ENCODE measurements around the gene SEC23B.

The SEC23B gene

GRCh38 chr20:18527339-18527738 lies 19.6 kb downstream of the SEC23B start:
- no peak for DNase-seq

DNA sequence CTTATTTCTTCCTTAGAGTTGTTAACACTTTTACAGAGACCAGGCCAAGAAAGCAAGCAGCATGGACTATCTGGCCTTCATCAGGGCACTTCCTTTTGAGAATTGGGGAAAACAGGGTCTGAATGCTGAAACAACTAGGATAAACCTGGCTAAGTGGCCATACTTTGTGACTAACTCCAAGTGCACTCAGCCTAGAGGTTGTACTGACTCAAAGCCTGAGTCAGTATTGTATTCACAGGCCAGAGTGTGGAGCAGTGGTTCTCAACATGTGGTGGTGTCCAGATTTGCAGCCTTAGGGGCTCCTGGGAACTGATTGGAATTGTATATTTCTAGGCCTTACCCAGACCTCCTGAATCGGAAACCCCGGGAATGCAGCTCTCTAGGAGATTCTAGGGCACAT lies 20.1 kb downstream of the SEC23B start:
- no peak for DNase-seq

DNA sequence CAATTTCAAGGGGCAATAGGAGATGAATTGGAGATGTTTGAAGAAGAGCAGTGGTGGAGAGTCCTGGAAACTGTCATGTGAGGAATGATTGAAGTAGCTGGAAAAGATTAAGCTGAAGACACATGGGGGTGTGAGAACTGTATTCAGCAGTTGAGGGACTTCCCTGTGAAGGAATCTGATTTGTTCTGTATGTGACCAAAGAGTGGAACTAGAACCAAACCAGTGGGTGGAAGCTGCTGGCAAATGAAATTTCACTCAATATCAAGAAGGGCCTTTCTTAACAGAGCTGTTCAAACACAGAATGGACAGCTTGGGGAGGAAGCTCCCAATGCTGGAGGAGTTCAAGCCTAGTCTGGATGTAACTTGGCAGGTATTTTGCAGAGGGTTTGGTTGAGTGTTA lies 21.3 kb downstream of the SEC23B start:
- no peak for DNase-seq

DNA sequence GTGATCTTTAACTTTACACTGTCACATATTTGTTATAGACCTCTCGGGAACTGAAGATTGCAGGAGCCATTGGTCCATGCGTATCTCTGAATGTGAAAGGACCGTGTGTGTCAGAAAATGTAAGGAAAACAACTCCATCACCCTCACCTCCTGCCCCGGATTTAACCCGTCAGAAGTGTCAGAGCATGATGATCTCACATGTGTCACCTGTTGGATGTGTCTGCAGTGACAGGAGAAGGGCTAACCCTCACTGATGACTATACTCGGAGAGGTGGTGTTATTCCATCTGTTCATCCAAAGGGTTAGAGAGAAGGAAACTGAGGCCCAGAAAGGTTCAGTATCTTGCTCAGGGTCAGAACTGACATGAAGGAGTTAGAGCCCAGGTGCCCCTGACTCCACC lies 24.9 kb downstream of the SEC23B start:
- DNase-seq: no peak

DNA sequence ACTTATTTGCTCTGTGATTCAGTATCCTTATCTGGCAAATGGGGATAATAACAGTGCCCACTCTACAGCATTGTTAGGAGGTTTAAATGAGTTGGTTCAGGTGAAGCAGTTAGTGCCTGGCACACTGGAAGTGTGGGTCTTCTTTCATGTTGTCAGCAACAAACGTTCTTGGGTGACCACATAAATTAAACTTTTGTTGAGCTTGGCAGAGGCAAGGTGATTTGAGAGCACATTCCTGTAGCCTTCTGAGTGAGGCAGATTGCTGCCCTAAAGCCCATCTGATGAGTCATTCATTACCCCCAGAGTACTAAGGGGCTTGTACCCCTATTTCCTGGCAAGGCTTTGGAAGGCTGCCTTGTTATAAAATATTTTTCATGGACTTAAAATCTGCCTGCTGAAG lies 25.8 kb downstream of the SEC23B start:
- DNase-seq: no peak

GRCh38 chr20:18533978-18534644 lies 26.4 kb downstream of the SEC23B start:
- no peak for DNase-seq

DNA sequence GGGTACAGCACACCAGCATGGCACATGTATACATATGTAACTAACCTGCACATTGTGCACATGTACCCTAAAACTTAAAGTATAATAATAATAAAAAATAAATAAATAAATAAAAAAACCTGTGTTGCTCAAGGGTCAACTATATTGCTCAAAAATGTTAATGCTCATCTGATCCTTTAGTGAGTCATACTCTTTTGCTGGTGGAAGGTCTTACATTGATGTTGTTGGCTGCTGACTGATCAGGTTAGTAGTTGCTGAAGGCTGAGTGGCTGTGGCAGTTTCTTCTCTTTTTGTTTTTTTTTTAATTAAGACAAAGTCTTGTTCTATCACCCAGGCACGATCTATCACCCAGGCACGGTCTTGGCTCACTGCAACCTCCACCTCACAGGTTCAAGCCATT lies 29.9 kb downstream of the SEC23B start:
- DNase-seq: no peak

- DNase-seq: no peak
Measured at GRCh38 chr20:18541741-18542140, 34.0 kb downstream of the SEC23B start.

DNA sequence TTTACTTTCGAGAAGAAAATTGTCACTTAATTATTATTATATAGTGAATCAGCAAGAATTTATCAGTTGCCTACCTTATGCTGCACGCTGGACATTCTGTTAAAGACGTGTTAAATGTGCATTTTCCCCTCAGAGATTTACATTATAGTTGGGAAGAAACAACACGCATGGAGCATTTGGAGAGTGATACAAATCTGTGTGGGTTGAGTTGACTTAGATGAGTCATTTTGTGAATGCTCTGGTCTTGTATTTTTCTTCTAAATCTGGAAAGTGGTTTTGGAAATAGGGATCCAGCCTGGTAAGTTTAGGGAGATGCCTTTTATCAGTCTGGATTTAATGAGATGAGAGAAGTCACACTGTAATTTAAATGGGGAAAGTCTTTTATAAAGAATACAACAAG lies 35.5 kb downstream of the SEC23B start:
- no peak for DNase-seq

GRCh38 chr20:18543932-18544331 lies 36.2 kb downstream of the SEC23B start:
- DNase-seq: no peak

- DNase-seq: no peak
Measured at GRCh38 chr20:18545566-18545965, 37.8 kb downstream of the SEC23B start.

- no peak for DNase-seq
Measured at GRCh38 chr20:18548465-18548864, 40.7 kb downstream of the SEC23B start.

GRCh38 chr20:18553746-18554145 lies 46.0 kb downstream of the SEC23B start:
- no peak for DNase-seq

DNA sequence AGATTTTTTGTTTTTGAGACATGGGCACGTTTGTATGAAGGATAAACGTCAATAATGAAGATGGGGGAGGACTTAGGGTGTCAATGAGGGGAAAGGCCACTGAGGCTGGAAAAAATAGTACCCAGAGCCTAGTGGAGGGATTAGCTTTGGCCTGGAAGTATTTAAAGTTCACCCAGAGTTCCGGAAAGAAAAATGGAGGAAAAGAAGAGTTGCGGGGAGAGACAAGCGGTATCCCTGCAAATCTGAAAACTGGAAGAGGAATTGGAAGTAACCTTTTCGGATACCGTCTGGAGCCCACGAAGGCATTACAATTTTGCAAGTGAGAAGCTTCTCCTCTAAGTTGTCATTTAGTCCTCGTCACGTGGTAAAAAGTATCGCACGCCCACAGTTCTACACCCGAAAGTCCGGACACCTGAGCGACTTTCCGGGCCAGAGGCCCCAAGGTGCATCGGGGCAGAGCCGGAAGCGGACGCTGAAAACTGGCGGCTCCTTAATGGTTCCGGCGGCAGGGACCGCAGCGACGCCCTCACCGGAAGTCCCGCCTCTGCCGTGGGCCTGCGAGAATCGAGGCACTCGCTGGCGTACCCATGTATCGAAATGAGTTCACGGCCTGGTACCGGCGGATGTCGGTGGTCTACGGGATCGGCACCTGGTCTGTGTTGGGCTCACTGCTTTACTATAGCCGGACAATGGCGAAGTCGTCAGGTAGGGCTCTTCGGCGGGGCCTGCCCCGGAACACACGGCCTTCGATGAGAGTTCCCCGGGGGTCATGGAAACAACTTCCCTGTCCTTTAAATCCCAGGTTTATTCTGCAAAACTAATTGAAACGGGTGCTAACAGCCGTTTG lies 59.4 kb downstream of the SEC23B start, which contains the start of gene SMIM26:
SMIM26 (plus strand) TSS at position 541 of the 847 bp plus-strand sequence; CDS start at position 588, 47 bp downstream.
- peak; percentile 78 to 93 (median 87) for DNase-seq

GRCh38 chr20:18567739-18568091 lies 60.0 kb downstream of the SEC23B start:
- no peak for DNase-seq

DNA sequence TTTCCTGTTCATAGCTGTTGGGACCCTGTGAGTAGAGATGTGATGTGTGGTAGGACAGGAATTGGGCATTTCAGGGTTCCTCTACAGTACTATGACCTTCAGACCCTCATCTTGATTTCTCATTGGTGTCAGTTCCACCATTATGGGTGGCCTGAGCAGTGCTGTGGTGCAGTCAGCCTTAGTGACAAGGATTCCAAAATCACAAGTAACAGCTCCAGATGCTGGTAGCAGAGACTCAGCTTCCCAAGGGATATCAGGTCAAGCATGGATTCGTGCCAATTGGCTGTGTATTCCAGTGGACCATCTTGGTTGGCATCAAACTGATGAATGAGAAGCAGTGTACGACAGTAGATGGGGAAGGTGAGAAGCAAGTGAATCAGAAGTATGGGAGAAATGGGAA lies 63.3 kb downstream of the SEC23B start:
- no peak for DNase-seq

GRCh38 chr20:18571578-18571977 lies 63.8 kb downstream of the SEC23B start:
- DNase-seq: no peak

GRCh38 chr20:18577942-18578341 lies 70.2 kb downstream of the SEC23B start:
- DNase-seq: no peak

GRCh38 chr20:18578581-18578980 lies 70.8 kb downstream of the SEC23B start:
- DNase-seq: no peak

DNA sequence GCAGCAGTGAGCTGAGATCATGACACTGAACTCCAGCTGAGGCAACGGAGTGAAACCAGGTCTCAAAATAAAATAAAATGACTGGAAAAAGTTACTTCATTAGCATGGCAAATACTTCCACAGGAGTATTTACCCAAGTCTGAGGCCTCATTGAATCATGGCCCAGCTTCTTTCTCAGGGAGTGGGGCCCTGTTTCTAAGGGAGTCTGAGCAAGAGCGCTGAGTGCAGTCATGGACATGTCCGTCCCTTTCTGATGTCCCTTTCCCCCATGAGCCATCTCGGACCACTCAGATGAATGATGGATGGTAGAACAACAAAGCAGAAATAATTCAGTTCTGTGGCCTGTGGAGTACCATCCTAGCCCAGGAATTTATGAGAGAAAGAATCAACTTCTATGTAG lies 72.3 kb downstream of the SEC23B start:
- no peak for DNase-seq

GRCh38 chr20:18585134-18585533 lies 77.4 kb downstream of the SEC23B start:
- DNase-seq: no peak

DNA sequence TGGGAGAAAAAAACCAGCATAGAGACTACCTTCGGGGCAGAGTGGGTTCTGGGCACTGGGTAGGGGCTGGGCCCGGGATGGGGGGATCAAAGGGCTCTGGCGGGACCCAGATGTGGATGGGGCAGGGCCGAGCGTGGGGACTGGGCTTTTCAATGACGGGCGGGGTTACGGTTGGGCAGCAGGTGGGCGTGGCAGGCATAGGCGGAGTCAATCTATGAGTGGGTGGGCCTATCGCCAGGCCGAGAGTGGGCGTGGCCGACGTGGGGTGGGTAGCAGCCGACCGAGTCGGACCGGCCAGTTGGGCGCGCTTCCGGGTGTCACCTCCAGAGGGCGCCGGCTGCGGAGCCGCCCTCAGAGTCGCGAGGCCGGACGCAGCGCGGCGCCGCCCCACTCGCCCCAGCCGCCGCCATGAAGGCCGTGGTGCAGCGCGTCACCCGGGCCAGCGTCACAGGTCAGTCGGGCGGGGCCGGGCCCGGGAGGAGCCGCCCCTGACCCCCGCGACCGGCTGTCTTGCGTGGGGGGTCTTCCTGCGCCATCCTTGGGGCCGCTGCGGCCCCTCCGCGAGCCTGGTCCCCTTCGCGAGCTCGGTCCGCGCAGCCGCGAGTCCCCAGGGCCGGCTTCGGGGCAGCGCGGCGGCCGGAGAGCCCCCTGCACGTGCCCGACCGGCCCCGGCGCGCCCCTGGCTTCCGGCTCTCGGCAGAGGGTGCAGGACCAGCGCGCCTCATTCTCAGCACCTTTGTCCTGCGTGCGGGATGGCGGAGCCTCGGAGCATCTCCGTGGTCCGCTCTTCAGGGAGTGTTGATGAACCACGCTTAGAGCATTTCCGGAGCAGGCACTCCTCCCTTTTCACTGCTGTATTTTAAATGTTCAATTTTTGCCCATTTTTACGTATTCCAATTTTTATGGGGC lies 80.2 kb downstream of the SEC23B start, which contains the start of gene DTD1:
DTD1 (plus strand) TSS at position 390 of the 909 bp plus-strand sequence; CDS start at position 409, 19 bp downstream.
- DNase-seq: peak; percentile 55 to 62 (median 56)

- no peak for DNase-seq
Measured at GRCh38 chr20:18588574-18588933, 80.8 kb downstream of the SEC23B start.
